ENCODE measurements around the gene PSMB1.
A peak's percentile ranks its signal among the peaks of the same experiment; 100 is the strongest.
"Not testable (repeated sequence)": the region's sequence is repeated elsewhere in the genome, so short reads cannot be mapped to it uniquely, and the experiment has no call there.

The PSMB1 gene

DNA sequence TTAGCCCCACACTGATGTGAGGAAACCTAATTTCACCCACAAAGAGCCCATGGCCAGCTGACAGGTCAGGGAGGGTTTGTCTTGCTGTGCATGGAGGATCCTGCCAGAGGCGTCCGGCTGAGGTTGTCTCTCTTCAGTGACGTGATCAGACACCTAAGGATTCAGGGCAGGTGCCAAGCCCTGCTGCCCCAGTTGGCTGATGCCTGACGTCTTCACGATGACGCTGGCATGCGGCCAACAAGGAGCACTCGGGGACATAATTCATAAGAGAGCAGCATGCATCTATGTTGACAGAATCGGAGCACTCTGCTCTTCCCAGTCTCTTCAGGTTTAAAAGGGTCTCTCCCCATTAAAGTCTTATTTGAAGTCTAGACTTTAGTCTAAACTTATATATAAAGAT lies 47.8 kb downstream of the PSMB1 start:
- no peak overlapping the region for H3K4me3 ChIP-seq (ENCODE audit: low read depth, low read length)
- TF ChIP-seq, protein P1, sequence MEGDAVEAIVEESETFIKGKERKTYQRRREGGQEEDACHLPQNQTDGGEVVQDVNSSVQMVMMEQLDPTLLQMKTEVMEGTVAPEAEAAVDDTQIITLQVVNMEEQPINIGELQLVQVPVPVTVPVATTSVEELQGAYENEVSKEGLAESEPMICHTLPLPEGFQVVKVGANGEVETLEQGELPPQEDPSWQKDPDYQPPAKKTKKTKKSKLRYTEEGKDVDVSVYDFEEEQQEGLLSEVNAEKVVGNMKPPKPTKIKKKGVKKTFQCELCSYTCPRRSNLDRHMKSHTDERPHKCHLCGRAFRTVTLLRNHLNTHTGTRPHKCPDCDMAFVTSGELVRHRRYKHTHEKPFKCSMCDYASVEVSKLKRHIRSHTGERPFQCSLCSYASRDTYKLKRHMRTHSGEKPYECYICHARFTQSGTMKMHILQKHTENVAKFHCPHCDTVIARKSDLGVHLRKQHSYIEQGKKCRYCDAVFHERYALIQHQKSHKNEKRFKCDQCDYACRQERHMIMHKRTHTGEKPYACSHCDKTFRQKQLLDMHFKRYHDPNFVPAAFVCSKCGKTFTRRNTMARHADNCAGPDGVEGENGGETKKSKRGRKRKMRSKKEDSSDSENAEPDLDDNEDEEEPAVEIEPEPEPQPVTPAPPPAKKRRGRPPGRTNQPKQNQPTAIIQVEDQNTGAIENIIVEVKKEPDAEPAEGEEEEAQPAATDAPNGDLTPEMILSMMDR (IDR thresholded peaks at IDR 0.05; ENCODE audit: low read depth, low read length), result no peak
- DNase-seq (ENCODE audit: low read depth, low spot score), result no peak
- in situ Hi-C loops (cut with HindIII; ENCODE audit: low sequenced_read_pairs), result no loop called here

GRCh38 chr6:170504479-170504878 lies 48.6 kb downstream of the PSMB1 start:
- DNase-seq (ENCODE audit: low read depth, low spot score), result no peak
- in situ Hi-C loops (cut with HindIII; ENCODE audit: low sequenced_read_pairs), result no loop called here
- H3K4me3 ChIP-seq (ENCODE audit: low read depth, low read length), result no peak overlapping the region
- TF ChIP-seq, protein P1 (IDR thresholded peaks at IDR 0.05; ENCODE audit: low read depth, low read length), result no peak

DNA sequence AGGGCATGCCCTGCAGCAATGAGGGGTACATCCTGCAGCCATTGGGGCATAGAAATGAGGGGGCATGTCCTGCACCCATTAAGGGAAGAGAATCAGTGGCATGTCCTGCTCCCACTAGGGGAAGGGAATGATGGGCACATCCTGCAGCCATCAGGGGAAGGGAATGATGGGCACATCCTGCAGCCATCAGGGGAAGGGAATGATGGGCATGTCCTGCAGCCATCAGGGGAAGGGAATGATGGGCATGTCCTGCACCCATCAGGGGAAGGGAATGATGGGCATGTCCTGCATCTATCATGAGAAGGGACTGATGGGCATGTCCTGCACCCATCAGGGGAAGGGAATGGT lies 49.7 kb downstream of the PSMB1 start:
- in situ Hi-C loops (cut with HindIII; ENCODE audit: low sequenced_read_pairs), result no loop called here

DNA sequence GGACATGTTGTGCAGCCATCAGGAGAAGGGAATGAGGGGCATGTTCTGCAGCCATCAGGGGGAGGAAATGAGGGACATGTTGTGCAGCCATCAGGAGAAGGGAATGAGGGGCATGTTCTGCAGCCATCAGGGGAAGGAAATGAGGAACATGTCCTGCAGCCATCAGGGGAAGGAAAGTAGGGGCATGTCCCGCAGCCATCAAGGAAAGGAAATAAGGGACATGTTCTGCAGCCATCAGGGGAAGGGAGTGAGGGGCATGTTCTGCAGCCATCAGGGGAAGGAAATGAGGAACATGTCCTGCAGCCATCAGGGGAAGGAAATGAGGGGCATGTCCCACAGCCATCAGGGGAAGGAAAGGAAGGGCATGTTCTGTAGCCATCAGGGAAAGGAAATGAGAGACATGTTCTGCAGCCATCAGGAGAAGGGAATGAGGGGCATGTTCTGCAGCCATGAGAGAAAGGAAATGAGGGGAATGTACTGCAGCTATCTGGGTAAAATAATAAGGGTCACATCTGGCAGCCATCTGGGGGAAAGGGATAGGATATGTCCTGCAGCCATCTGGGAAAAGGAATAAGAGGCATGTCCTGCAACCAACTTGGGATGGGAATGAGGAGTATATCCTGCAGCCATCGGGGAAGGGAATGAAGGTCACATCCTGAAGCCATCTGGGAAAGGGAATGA lies 50.2 kb downstream of the PSMB1 start:
- H3K4me3 ChIP-seq (ENCODE audit: low read depth, low read length); in situ Hi-C loops (cut with HindIII; ENCODE audit: low sequenced_read_pairs); DNase-seq (ENCODE audit: low read depth, low spot score): not testable (repeated sequence)

More for the DNA sequence above, 49.7 kb downstream of the PSMB1 start:
- DNase-seq (ENCODE audit: low read depth, low spot score), result no peak
- TF ChIP-seq, protein P1 (IDR thresholded peaks at IDR 0.05; ENCODE audit: low read depth, low read length), result no peak
- H3K4me3 ChIP-seq (ENCODE audit: low read depth, low read length), result no peak overlapping the region

GRCh38 chr6:170502268-170502667 lies 50.8 kb downstream of the PSMB1 start:
- in situ Hi-C loops (cut with HindIII; ENCODE audit: low sequenced_read_pairs); DNase-seq (ENCODE audit: low read depth, low spot score); H3K4me3 ChIP-seq (ENCODE audit: low read depth, low read length): not testable (repeated sequence)

DNA sequence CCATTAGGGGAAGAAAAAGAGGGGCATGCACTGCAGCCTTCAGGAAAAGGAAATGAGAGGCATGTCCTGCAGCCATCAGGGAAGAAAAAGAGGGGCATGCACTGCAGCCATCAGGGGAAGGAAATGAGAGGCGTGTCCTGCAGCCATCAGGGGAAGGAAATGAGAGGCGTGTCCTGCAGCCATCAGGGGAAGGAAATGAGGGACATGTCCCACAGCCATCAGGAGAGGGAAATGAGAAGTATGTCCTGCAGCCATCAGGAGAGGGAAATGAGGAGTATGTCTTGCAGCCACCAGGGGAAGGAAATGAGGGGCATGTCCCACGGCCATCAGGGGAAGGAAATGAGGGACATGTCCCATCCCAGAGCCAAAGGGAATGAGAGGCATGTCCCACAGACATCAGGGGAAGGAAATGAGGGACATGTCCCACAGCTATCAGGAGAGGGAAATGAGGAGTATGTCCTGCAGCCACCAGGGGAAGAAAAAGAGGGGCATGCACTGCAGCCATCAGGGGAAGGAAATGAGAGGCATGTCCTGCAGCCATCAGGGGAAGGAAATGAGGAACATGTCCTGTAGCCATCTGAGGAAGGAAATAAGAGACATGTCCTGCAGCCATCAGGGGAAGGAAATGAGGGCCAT lies 52.0 kb downstream of the PSMB1 start:
- no peak overlapping the region for H3K4me3 ChIP-seq (ENCODE audit: low read depth, low read length)
- in situ Hi-C loops (cut with HindIII; ENCODE audit: low sequenced_read_pairs), result no loop called here
- no peak for DNase-seq (ENCODE audit: low read depth, low spot score)
- TF ChIP-seq, protein P1 (IDR thresholded peaks at IDR 0.05; ENCODE audit: low read depth, low read length), result no peak

GRCh38 chr6:170497841-170498301 lies 55.2 kb downstream of the PSMB1 start:
- H3K4me3 ChIP-seq (ENCODE audit: low read depth, low read length), result no peak overlapping the region
- in situ Hi-C loops (cut with HindIII; ENCODE audit: low sequenced_read_pairs), result no loop called here
- DNase-seq (ENCODE audit: low read depth, low spot score), result peak; percentile 70
- TF ChIP-seq, protein P1 (IDR thresholded peaks at IDR 0.05; ENCODE audit: low read depth, low read length), result no peak

Measured in astrocyte of the spinal cord (primary cell).